H1 (cell line): ENCODE data around the gene CCL8. TPM values are rescaled to one million over a fixed set of nuclear protein-coding genes. Genes with fewer than 3 reads are reported as not detected.

Source experiments
- CTBP2 ChIP-seq: IDR thresholded peaks from 2 replicates; pipeline ENCODE4 v1.7.0; 2011; ENCODE audit warnings: borderline replicate concordance, mild to moderate bottlenecking, moderate library complexity, mixed read lengths, low read length; ENCODE audit not compliant: insufficient read depth, insufficient read length
- HDAC6 ChIP-seq: IDR thresholded peaks from one replicate; pipeline ENCODE4 v1.7.1; 2012; ENCODE audit warnings: low read depth, mild to moderate bottlenecking, inconsistent platforms, low read length, moderate library complexity
- KDM5A ChIP-seq: fragments of 200-600 bp; IDR thresholded peaks from 2 replicates; pipeline ENCODE4 v1.7.1; 2012; ENCODE audit warnings: mild to moderate bottlenecking, low read length, inconsistent platforms, mixed read lengths
- POLR2AphosphoS5 ChIP-seq: IDR thresholded peaks from 2 replicates; pipeline ENCODE4 v1.6.1; 2011; ENCODE audit warnings: low read depth, low read length
- RFX5 ChIP-seq: IDR thresholded peaks from 2 replicates; pipeline ENCODE4 v1.6.1; 2011; ENCODE audit warnings: low read depth, low read length, improper control_type of control experiment, borderline replicate concordance
- SIX5 ChIP-seq: IDR thresholded peaks from 2 replicates; pipeline ENCODE4 v1.6.1; 2011; ENCODE audit warnings: mild to moderate bottlenecking, low read depth, low read length
- polyA plus RNA-seq, 7 experiments: library from polyadenylated mRNA; depleted of rRNA in 3 of 7; stranded (reverse) in 5 of 7; unstranded in 2 of 7; fragments of >200 nt in 5 of 7; fragments of 200-250 nt in 2 of 7; gene quantifications; 1 replicate in 5 of 7; 2 replicates in 1 of 7; 4 replicates in 1 of 7; pipeline versions ENCODE4 v1.2.1 to v1.2.3, GENCODE V29; 2011 to 2013; ENCODE audit warnings: missing spikeins in 2 of 7, mixed read lengths in 2 of 7
- total RNA-seq: library from RNA; stranded (reverse); fragmentation: NEBNext Ultra II Directional; extraction: Animal tissue kit (Norgen Biotek cat#: 25700); gene quantifications from 2 replicates; pipeline ENCODE4 v1.2.1, GENCODE V29; 2021

Gene CCL8
- total and polyA plus RNA-seq, 2 of the 8 experiments (the other 6 are each of a cell fraction or from before 2014, with no cell fraction given) = not detected

- TF ChIP-seq KDM5A (no peak), CTBP2 (no peak), SIX5 (no peak), POLR2AphosphoS5 (no peak), HDAC6 (no peak), RFX5 (no peak)
Measured at GRCh38 chr17:34364751-34365150, 45.5 kb downstream of the CCL8 start (continued).
